ENCODE data around the gene ZNF691.
"Not testable (repeated sequence)": the region's sequence is repeated elsewhere in the genome, so short reads cannot be mapped to it uniquely, and the experiment has no call there.

- not testable (repeated sequence) for TF ChIP-seq CTCF, POLR2A (IDR thresholded peaks at IDR 0.05)
These were observed 26.7 kb downstream of the ZNF691 start for GRCh38 chr1:42873108-42873507.

All from uterus (tissue), 2 donors.